HG03354 (cell line): ENCODE results near the gene SLC8A2.
"Not testable (repeated sequence)": the region's sequence is repeated elsewhere in the genome, so short reads cannot be mapped to it uniquely, and the experiment has no call there.

Experiments
- ATAC-seq: cut with Tn5 transposase; IDR thresholded peaks from one replicate; pipeline ENCODE4 v1.9.1; 2021; ENCODE audit warnings: mild to moderate bottlenecking; ENCODE audit not compliant: unreplicated experiment, poor library complexity, severe bottlenecking

SLC8A2 gene

GRCh38 chr19:47417746-47418691, 53.7 kb downstream of the SLC8A2 start:
- ATAC-seq, result no peak

DNA sequence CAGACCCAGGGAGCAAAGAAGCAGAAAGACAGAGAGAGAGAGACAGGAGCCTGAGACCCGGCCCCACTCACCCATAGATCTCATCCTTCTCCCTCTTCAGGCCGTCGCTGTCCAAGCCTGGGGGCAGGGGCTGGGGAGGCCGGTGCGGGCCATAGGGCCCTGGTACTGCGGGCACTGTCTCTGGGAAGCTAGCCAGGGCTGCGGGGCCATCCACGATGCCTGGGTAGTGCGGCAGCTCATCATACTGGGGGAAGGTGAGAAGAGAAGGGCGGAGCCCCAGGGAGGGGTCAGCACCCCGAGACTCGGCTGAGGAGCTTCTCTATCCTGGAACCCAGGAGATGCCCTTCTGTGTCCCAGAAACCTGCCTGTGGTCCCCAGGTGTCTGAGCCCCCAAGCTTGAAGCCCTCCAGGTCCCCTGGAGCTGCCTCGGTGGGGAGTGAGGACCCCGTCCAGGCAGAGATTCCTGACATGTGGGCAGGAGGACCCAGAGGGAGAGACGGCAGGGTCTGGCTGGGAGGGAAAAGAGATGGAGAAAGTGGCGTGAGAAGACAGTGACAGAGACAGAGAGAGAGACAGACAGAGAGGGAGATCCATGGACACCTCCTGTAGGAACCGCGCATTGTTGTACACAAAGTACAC, 54.5 kb downstream of the SLC8A2 start:
- no peak for ATAC-seq

GRCh38 chr19:47416643-47416985, 55.1 kb downstream of the SLC8A2 start:
- ATAC-seq, result no peak

DNA sequence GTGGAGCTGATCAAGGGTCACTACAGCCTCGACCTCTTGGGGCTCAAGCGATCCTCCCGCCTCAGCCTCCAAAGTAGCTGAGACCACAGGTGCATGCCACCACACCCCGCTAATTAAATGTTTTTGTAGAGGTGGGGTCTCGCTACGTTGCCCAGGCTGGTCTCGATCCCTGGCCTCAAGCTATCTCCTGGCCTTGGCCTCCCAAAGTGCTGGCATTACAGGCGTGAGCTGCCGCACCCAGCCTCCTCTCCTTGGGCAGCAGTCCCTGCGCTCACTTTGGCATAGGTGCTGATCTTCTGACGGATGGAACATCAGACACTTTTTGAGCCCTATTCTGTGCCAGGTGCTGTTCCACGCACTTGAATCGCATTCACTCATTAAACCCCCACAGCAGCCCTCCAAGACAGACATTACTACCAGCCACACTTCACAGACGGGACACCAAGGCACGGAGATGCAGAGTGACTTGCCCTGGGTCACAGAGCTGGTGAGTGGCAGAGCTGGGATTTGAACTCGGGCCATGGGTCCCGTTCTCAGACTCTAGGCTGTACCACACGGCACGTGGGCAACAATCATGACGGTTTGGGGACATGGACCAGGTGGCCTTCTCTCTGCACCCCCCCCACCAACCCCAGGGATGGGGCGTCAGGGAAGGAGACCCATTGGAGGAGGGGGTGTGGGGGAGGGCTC, 55.6 kb downstream of the SLC8A2 start:
- ATAC-seq, result no peak

GRCh38 chr19:47414469-47414868, 57.2 kb downstream of the SLC8A2 start:
- ATAC-seq, result no peak

DNA sequence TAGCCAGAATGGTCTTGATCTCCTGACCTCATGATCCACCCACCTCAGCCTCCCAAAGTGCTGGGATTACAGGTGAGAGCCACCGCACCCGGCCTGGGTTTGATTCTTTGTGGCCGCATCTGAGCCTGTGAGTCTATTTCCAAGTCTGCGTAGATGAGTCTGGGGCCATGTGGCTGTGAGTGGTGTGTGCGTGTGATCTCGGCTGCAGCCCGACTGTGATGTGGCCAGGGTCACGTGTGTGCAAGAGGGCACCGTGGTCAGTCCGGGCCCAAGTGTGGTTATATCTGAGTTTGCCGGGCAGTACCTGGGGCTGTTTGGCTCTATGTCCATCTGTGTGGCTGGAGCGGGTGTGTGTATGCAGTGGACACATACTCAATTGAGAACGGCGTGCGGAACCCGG, 57.8 kb downstream of the SLC8A2 start:
- no peak for ATAC-seq

DNA sequence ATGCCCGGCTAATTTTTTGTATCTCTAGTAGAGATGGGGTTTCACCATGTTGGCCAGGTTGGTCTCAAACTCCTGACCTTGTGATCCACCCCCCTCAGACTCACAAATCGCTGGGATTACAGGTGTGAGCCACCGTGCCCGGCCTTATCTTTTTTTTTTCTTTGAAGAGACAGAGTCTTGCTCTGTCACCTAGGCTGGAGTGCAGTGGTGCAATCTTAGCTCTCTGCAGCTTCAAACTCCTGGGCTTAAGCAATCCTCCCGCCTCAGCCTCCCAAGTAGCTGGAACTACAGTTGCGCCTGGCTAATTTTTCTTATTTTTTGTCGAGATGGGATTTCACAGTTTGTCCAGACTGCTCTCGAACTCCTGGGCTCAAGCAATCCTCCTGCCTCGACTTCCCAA, 60.0 kb downstream of the SLC8A2 start:
- not testable (repeated sequence) for ATAC-seq

DNA sequence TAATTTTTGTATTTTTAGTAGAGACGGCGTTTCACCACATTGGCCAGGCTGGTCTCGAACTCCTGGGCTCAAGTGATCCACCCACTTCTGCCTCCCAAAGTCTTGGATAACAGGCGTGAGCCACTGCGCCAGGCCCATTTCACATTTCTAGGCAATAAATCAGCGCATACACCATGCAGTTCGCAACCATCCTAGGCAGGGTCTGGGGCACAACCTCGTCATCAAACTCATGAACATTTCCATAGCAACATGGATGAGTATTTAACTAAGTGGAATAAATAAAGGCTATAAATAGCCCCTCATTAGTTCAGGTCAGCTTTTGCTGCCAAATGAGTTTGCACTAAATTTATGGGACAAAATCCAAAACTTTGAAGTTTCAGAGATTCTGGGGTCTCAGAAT, 60.6 kb downstream of the SLC8A2 start:
- no peak for ATAC-seq

- no peak for ATAC-seq
These were observed 63.3 kb downstream of the SLC8A2 start for GRCh38 chr19:47408156-47408938.

DNA sequence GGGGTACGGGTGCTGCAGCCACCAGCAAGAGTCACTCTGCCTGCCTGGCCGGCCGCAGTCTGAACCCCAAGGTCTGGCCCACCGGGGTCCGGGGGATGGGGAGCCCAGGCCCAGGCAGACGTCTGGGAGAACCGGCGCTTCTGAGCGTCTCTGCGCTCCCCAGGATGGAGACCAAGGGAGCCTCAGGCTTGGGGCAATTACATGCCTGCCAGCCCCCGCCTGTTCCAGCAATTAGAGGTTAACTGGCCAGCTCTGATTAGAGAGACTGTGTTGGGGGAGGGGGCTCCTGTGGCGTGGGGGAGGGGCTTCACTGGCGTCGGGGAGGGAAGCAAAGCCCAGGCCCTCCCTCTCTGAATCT, 64.3 kb downstream of the SLC8A2 start:
- ATAC-seq, result no peak

DNA sequence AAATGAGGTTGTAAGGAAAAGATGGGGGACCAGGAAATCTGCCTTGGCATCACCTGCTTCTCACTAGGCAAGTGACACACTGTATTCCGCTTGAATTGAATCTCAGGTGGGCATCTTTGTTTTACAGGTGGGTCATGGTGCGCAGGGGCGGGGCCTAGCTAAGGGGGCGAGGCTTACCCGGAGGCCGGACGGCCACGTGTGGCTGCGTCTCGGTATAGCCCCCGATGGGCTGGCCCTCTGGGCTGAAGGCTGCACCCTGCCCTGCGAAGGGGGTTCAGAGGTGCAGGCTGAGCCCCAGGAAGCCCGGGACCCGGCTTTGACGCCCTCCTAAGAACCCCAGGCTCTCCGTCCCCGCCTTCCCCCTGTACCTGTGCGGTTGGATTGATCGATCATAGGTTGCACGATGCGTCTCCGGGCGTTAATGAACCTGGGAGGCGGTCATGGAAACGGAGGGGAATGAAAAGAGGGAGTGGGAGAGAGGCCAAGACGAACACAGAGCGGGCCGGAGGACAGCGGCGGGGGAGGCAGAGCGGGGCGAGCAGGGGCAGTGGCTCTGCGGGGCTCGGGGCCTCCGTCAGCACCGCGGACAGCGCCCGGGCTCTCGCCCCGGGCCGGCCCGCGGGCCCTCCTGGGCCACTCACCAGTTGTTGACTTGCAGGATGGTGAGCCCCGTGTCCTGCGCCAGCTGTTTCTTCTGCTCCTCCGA, 64.8 kb downstream of the SLC8A2 start:
- no peak for ATAC-seq

DNA sequence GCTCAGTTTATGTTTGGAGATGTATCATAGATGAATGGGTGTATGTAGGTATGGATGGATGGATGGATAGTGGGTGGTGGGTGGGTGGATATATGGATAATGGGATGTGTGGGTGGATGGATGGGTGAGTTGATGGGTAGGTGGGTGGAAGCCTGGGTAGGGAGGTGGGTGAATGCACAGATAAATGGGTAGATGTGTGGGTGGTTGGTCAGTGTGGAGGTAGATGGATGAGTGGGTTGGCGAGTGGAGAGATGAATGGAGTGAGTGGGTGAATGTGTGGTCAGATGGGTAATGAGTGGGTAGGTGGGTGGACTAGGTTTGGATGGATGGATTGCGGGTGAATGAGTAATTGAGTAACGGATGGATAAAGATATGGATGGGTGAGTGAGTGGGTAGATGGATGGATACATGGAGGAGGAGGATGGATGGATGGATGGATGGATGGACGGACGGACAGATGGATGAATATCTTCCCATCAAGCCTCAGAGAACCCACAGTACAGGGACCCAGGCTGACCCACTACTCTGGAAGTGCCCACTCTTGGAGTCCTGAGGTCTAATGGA, 65.8 kb downstream of the SLC8A2 start:
- ATAC-seq, result no peak

DNA sequence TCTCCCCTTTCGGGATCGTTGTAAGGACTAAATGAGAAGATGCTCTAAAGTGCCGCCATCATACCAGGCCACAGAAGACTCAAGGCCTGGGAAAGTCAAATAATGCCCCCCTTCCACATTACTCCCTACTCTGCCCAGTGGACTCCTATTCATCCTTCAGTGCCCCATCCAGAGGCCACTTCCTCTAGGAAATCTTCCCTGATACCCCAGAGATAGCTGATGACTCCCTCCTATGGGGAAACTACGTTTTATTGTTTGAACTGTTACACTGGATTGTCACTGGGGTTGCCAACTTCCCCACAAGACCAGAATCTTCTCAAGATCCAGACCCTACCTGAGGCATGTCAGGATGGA, 66.5 kb downstream of the SLC8A2 start:
- ATAC-seq, result no peak

GRCh38 chr19:47404334-47405196, 67.1 kb downstream of the SLC8A2 start:
- ATAC-seq, result no peak

DNA sequence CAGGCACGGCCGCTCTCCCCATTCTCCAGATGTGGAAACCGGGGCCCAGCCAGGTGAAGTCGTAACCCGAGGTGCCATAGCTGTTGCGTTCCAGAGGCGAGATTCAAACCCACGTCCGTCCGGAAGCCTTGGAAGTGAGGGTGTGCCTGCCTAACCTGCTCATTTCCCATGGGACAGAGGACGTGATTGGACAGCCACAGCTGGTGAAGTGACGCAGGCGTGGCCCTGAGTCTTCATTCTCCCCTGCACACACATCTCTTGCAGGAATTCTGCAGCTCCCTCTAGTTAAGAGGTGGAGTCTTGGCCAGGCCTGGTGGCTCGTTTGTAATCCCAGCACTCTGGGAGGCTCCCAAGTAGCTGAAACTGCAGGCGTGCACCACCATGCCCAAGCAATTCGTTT, 69.2 kb downstream of the SLC8A2 start:
- ATAC-seq, result no peak

DNA sequence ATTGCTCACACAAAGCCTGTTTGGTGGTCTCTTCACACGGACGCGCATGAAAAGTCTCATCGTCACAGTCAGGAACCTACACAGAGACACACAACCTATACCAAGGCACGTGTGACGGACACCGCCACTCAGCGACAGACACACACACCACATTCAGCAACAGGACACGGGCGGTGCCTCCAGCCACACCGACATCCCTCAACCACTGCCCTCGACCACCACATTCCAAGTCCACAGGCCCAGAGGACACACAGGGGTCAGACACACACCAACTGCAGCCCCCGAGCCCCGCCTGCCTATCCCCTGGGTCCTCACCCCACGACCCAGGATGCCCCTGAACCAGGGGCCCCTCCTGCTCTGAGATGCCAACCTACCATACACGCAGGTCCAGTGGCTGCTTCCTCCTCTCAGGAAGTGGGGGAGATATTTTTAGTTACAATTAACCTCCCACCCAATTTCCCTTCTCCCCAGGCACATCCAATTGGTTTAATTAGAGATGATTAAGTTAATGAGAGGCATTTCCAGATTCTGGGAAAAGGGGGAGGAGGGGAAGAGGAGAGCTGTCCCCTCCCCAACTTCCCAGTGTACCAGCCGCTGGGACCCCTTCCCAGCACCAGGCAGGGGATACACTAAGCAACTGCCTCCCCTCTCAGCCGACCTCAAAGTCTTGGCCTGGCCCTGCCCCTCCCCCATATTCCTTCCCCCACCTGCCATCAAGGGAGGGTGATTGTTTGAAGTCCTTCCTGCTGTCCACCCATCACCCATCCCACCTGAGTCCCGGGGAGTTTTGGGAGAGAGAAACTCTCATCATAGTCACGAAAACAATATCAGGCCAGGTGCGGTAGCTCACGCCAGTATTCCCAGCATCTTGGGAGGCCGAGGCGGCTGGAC, 72.7 kb downstream of the SLC8A2 start:
- ATAC-seq, result no peak

- no peak for ATAC-seq
These were observed 80.0 kb downstream of the SLC8A2 start for GRCh38 chr19:47391510-47392223.
